HepG2 (cell line): ENCODE data around the gene TMEM131L. TPM values are rescaled to one million over a fixed set of nuclear protein-coding genes. Genes with fewer than 3 reads are reported as not detected.

Source experiments
- ATAC-seq: fragments of 200-7000 bp; cut with Tn5 transposase; 3 replicates; pipeline ENCODE4 v1.9.1; 2020; ENCODE audit warnings: mild to moderate bottlenecking, moderate library complexity
- BruUV-seq: library from RNA; stranded (reverse); fragments of 400-500 nt; replicated peaks from 2 replicates; lab custom pipeline; 2021; lab: Mats Ljungman, UMichigan
- CTCF ChIA-PET: fragments of 300-600 bp; formaldehyde crosslinking; extraction: SDS; loops from one replicate; lab custom pipeline; 2021; ENCODE audit warnings: low total read pairs, inconsistent platforms, low intra/inter-chr PET ratio; lab: Yijun Ruan, JAX
- POLR2A ChIA-PET: fragments of 350-600 bp; sonication (Branson Sonifier 250); formaldehyde crosslinking; loops from one replicate; lab custom pipeline; 2020; ENCODE audit warnings: antibody characterized with exemption, inconsistent platforms; lab: Yijun Ruan, JAX
- DNase-seq: peaks from one replicate; pipeline ENCODE4 v3.0.0-alpha.2; 2015; ENCODE audit warnings: low spot score
- FAIRE-seq: peaks from 3 replicates; lab custom pipeline; 2011; peaks lifted over from hg19 to GRCh38; lab: Jason Lieb, UNC
- H2AFZ ChIP-seq: one replicate; pipeline ENCODE4 v1.6.1; 2011; ENCODE audit warnings: low read length, inconsistent platforms
- H3K27ac ChIP-seq: fragments of 300-600 bp; 3 replicates; pipeline ENCODE4 v1.8.0; 2011; ENCODE audit warnings: mixed run types, mild to moderate bottlenecking, mixed read lengths, low read length, inconsistent platforms; ENCODE audit not compliant: insufficient read depth; ENCODE audit errors: extremely low read length
- H3K27me3 ChIP-seq, 2 experiments: fragments of 200-600 bp in 1 of 2; 2 replicates in 1 of 2; 3 replicates in 1 of 2; pipeline versions ENCODE4 v1.6.0 to v1.8.0; 2011; ENCODE audit warnings: low read length in 2 of 2, mild to moderate bottlenecking in 2 of 2, moderate library complexity in 2 of 2, inconsistent platforms in 1 of 2; ENCODE audit not compliant: insufficient read depth in 2 of 2, control insufficient read depth in 1 of 2
- H3K36me3 ChIP-seq, 2 experiments: fragments of 200-600 bp in 1 of 2; replicated peaks in 1 of 2; 2 replicates in 1 of 2; 3 replicates in 1 of 2; pipeline versions ENCODE4 v1.5.1 to v1.8.0; 2011; ENCODE audit warnings: low read length in 2 of 2, inconsistent platforms in 1 of 2; ENCODE audit not compliant: insufficient read depth in 2 of 2, control insufficient read depth in 1 of 2
- H3K4me1 ChIP-seq: 2 replicates; pipeline ENCODE4 v1.5.1; 2012; ENCODE audit warnings: low read length, inconsistent platforms; ENCODE audit not compliant: insufficient read depth
- H3K4me2 ChIP-seq: 2 replicates; pipeline ENCODE4 v1.6.0; 2011; ENCODE audit warnings: low read depth, low read length, inconsistent platforms
- H3K4me3 ChIP-seq, 3 experiments: fragments of 200-600 bp in 1 of 3; sonication (generic), shearing (Covaris generic) in 1 of 3; replicated peaks in 1 of 3; 2 replicates each; pipeline ENCODE4 v1.5.1; 2011 to 2016; ENCODE audit warnings: low read length in 3 of 3, inconsistent platforms in 2 of 3, low read depth in 2 of 3, mild to moderate bottlenecking in 2 of 3, control low read depth in 1 of 3, mixed read lengths in 1 of 3; ENCODE audit not compliant: insufficient read depth in 1 of 3
- H3K79me2 ChIP-seq: one replicate; pipeline ENCODE4 v1.6.1; 2011; ENCODE audit warnings: low read length, inconsistent platforms; ENCODE audit not compliant: insufficient read depth
- H3K9ac ChIP-seq: 2 replicates; pipeline ENCODE4 v1.6.0; 2011; ENCODE audit warnings: mild to moderate bottlenecking, low read depth, low read length, inconsistent platforms; ENCODE audit not compliant: insufficient read depth
- H3K9me3 ChIP-seq: 2 replicates; pipeline ENCODE4 v1.5.1; 2012; ENCODE audit warnings: mild to moderate bottlenecking, low read length
- H4K20me1 ChIP-seq: 2 replicates; pipeline ENCODE4 v1.6.0; 2011; ENCODE audit warnings: inconsistent platforms, mild to moderate bottlenecking, low read length, moderate library complexity; ENCODE audit not compliant: insufficient read depth
- CHD2 ChIP-seq: IDR thresholded peaks from 2 replicates; pipeline ENCODE4 v1.6.1; 2011; ENCODE audit warnings: low read depth, low read length, improper control_type of control experiment
- HOXA5 ChIP-seq: sonication (generic); formaldehyde crosslinking; IDR thresholded peaks from 2 replicates; pipeline ENCODE4 v1.4.0; 2020; ENCODE audit warnings: missing genetic modification reagents
- KDM6A ChIP-seq: IDR thresholded peaks from 2 replicates; pipeline ENCODE4 v1.6.1; 2016; ENCODE audit warnings: low read depth
- KLF9 ChIP-seq: IDR thresholded peaks from 2 replicates; pipeline ENCODE4 v1.6.1; 2016; ENCODE audit warnings: low read depth
- MIER3 ChIP-seq: IDR thresholded peaks from 2 replicates; pipeline ENCODE4 v1.6.1; 2016; ENCODE audit warnings: missing compliant biosample characterization, borderline replicate concordance
- MLX ChIP-seq: IDR thresholded peaks from 2 replicates; pipeline ENCODE4 v1.6.1; 2016
- NR1H2 ChIP-seq: sonication (generic); formaldehyde crosslinking; IDR thresholded peaks from 2 replicates; pipeline ENCODE4 v1.8.1; 2022; ENCODE audit warnings: low read depth, missing genetic modification reagents, borderline replicate concordance
- RARG ChIP-seq: sonication (generic); formaldehyde crosslinking; IDR thresholded peaks from 2 replicates; pipeline ENCODE4 v1.4.0; 2020; ENCODE audit warnings: low read depth, mild to moderate bottlenecking, missing genetic modification reagents
- ZFP82 ChIP-seq: sonication (generic); formaldehyde crosslinking; IDR thresholded peaks from 2 replicates; pipeline ENCODE4 v1.5.1; 2020; ENCODE audit warnings: mild to moderate bottlenecking, missing genetic modification reagents, borderline replicate concordance
- ZNF44 ChIP-seq: sonication (generic); formaldehyde crosslinking; IDR thresholded peaks from 2 replicates; pipeline ENCODE4 v1.5.1; 2020; ENCODE audit warnings: mild to moderate bottlenecking, missing genetic modification reagents
- ZNF570 ChIP-seq: sonication (generic); formaldehyde crosslinking; IDR thresholded peaks from 2 replicates; pipeline ENCODE4 v1.4.0; 2020; ENCODE audit warnings: mild to moderate bottlenecking, missing genetic modification reagents, borderline replicate concordance
- ZNF616 ChIP-seq: sonication (generic); formaldehyde crosslinking; IDR thresholded peaks from 2 replicates; pipeline ENCODE4 v1.5.0; 2020; ENCODE audit warnings: low read depth, mild to moderate bottlenecking, missing genetic modification reagents
- WGBS: methylation state at CpG from one replicate; pipeline ENCODE4 v1.1.6; 2017; ENCODE audit warnings: low lambda C conversion rate; 5-methylcytosine and 5-hydroxymethylcytosine counted together
- in situ Hi-C: cut with HindIII; loops from 2 replicates; pipeline ENCODE4 v1.10.0; 2017; ENCODE audit warnings: low pct_unique_long_range_greater_than_20kb; ENCODE audit not compliant: extremely low pct_ligation_motif_present
- intact Hi-C: fragments of 100-400 bp; cut with micrococcal nuclease; formaldehyde crosslinking; loops from one replicate; pipeline ENCODE4 v1.10.0; 2022; ENCODE audit not compliant: unreplicated experiment
- polyA plus RNA-seq, 8 experiments: library from polyadenylated mRNA; depleted of rRNA in 3 of 8; stranded (reverse) in 7 of 8; unstranded in 1 of 8; fragments of >200 nt; fragmentation: Illumina TruSeq in 4 of 8; extraction: Trizol in 4 of 8; gene quantifications; 2 replicates each; pipeline versions ENCODE4 v1.2.1 to v1.2.3, GENCODE V29; 2011 to 2016; ENCODE audit warnings: low read depth in 4 of 8, missing spikeins in 1 of 8, mixed read lengths in 1 of 8; ENCODE audit not compliant: insufficient read depth in 1 of 8
- total RNA-seq, 5 experiments: library from RNA; depleted of rRNA; stranded (reverse); fragments of >200 nt; fragmentation: Illumina TruSeq; extraction: Trizol; gene quantifications; 2 replicates each; pipeline ENCODE4 v1.2.3, GENCODE V29; 2016; ENCODE audit warnings: low read depth in 1 of 5

Gene TMEM131L
- total and polyA plus RNA-seq, 2 of the 13 experiments (the other 11 are each of a cell fraction or from before 2014, with no cell fraction given): 2.2 to 4.5 TPM

GRCh38 chr4:153620352-153620751 lies 154.2 kb downstream of the TMEM131L start (continued):
- TF ChIP-seq ZNF570 (CRISPR knock-in tag) (no peak), MIER3 (no peak), RARG (CRISPR knock-in tag) (no peak)

- FAIRE-seq: no peak
These were observed 155.9 kb downstream of the TMEM131L start for GRCh38 chr4:153622093-153622492.

GRCh38 chr4:153622778-153623240 lies 156.6 kb downstream of the TMEM131L start:
- peak; percentile 44; the same call in 2 of the 3 replicates for ATAC-seq
- 80% methylated on average over 11 of the region's 12 CpGs for WGBS
- Histone ChIP-seq H4K20me1 (no peaks in the 10 kb centered on the region), H3K9ac (no peak overlapping the region), H3K4me3 (no peak overlapping the region), H3K27me3 (no peaks in the 10 kb centered on the region), H3K27ac (no peak overlapping the region), H3K4me2 (no peak overlapping the region), H3K36me3 (0 out of 5 replicates have a peak, but pooled peaks cover 0 to 8% of the 10 kb centered on the region in 2 experiments), H3K4me1 (no peaks in the 10 kb centered on the region), H3K9me3 (no peaks in the 10 kb centered on the region), H2AFZ (no peak overlapping the region), H3K79me2 (no peaks in the 10 kb centered on the region)
- in situ Hi-C loops (no loop called here), intact Hi-C loops (no loop called here)
- BruUV-seq: no TSS peak
- TF ChIP-seq ZNF44 (CRISPR knock-in tag): no peak
- no peak for TF ChIP-seq NR1H2 (CRISPR knock-in tag)
- TF ChIP-seq KDM6A (CRISPR knock-in tag): no peak
- TF ChIP-seq MLX (CRISPR knock-in tag): no peak
- no peak for TF ChIP-seq HOXA5 (CRISPR knock-in tag)
- TF ChIP-seq KLF9 (CRISPR knock-in tag): no peak
- TF ChIP-seq ZNF616 (CRISPR knock-in tag): no peak
- TF ChIP-seq ZFP82: no peak
- ChIA-PET POLR2A (interaction anchor here (0.6 kb wide), 1 partner anchor 35 kb away, joined by 3 read pairs; no protein-coding TSS in a partner anchor), CTCF (no interaction called here)
- no peak for FAIRE-seq
- no peak for DNase-seq

More at GRCh38 chr4:153622093-153622492, 155.9 kb downstream of the TMEM131L start:
- H3K79me2 ChIP-seq: no peaks in the 10 kb centered on the region
- H3K4me1 ChIP-seq: no peaks in the 10 kb centered on the region
- no peaks in the 10 kb centered on the region for H3K9me3 ChIP-seq
- no peaks in the 10 kb centered on the region for H4K20me1 ChIP-seq
- ChIA-PET POLR2A (no interaction called here), CTCF (no interaction called here)
- BruUV-seq: no TSS peak
- intact Hi-C loops (no loop called here), in situ Hi-C loops (no loop called here)
- no peak overlapping the region for H3K27ac ChIP-seq
- H3K27me3 ChIP-seq: no peaks in the 10 kb centered on the region
- no peak overlapping the region for H2AFZ ChIP-seq
- no peak for TF ChIP-seq CHD2
- DNase-seq: no peak
- H3K4me3 ChIP-seq: no peak overlapping the region
- no peak overlapping the region for H3K4me2 ChIP-seq
- ATAC-seq: no peak
- 0 out of 5 replicates have a peak, but pooled peaks cover 0 to 8% of the 10 kb centered on the region in 2 experiments for H3K36me3 ChIP-seq
- H3K9ac ChIP-seq: no peak overlapping the region
- 91% methylated on average over 3 of the region's 5 CpGs for WGBS
